ENCODE data around the gene CATSPERB.

CATSPERB gene

DNA sequence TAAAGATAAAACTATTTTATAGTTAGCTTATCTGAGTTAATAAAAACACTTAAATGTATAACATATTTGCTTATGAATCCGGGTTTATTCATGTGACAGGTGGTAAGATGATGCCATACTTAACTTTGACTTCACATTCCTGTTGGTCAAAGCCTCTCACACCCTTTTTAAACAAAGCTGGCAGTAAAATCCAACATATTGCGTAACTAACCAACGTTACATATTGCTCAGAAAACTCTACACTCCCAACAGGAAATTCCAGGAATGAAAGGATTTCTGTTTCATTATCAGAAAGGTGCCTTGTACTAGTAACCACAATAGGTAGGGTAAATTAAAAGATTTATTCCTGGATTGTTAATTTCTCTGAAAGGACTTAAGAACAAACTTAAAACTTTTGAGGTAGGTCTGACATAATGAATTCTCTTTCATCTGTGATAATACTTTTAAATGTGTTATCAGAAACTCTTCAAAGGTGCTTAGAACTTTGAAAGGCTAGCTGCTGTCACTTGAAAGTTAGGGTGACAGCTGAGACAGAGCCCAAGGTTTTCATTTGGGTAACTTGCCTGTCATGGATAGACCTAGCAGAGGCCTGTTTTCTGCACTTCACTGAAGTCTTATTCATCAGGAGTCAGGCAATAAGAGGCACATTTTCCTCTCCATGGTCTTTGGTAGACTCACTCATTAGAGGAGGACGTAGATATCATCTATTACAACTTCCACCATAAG, 23.8 kb upstream of the CATSPERB start:
- no peak overlapping the region for H3K4me3 ChIP-seq (ENCODE audit: low read length)
- TF ChIP-seq, protein P1, sequence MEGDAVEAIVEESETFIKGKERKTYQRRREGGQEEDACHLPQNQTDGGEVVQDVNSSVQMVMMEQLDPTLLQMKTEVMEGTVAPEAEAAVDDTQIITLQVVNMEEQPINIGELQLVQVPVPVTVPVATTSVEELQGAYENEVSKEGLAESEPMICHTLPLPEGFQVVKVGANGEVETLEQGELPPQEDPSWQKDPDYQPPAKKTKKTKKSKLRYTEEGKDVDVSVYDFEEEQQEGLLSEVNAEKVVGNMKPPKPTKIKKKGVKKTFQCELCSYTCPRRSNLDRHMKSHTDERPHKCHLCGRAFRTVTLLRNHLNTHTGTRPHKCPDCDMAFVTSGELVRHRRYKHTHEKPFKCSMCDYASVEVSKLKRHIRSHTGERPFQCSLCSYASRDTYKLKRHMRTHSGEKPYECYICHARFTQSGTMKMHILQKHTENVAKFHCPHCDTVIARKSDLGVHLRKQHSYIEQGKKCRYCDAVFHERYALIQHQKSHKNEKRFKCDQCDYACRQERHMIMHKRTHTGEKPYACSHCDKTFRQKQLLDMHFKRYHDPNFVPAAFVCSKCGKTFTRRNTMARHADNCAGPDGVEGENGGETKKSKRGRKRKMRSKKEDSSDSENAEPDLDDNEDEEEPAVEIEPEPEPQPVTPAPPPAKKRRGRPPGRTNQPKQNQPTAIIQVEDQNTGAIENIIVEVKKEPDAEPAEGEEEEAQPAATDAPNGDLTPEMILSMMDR (conservative IDR thresholded peaks at IDR 0.05; ENCODE audit: low read depth, low read length), result no peak
- DNase-seq (ENCODE audit: low read depth), result peak; percentile 84

GRCh38 chr14:91754819-91755218, 22.9 kb upstream of the CATSPERB start:
- TF ChIP-seq, protein P1 (conservative IDR thresholded peaks at IDR 0.05; ENCODE audit: low read depth, low read length), result no peak
- H3K4me3 ChIP-seq (ENCODE audit: low read length), result no peak overlapping the region
- DNase-seq (ENCODE audit: low read depth), result peak; percentile 85

DNA sequence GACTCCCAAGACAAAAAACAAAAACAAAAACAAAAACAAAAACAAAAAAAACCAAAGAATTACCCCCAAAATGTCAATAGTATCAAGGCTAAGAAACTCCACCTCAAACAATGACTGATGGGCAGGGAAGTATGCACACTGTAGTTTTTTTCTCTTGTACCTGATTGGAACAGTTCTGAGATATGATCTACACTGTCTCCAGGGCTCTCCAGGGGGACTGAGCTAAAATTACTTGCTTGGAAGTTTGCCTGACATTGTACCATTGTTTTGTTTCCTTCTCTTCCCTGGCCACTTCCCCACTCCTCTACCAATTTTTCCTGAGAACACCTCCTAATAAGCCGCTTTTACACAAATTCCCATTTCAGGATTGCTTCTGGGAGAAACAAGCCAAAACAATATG, 22.3 kb upstream of the CATSPERB start:
- no peak for DNase-seq (ENCODE audit: low read depth)
- TF ChIP-seq, protein P1 (conservative IDR thresholded peaks at IDR 0.05; ENCODE audit: low read depth, low read length), result no peak
- no peak overlapping the region for H3K4me3 ChIP-seq (ENCODE audit: low read length)

GRCh38 chr14:91753501-91754128, 21.7 kb upstream of the CATSPERB start:
- TF ChIP-seq, protein P1 (conservative IDR thresholded peaks at IDR 0.05; ENCODE audit: low read depth, low read length), result no peak
- DNase-seq (ENCODE audit: low read depth), result peak; percentile 82
- H3K4me3 ChIP-seq (ENCODE audit: low read length), result no peak overlapping the region

GRCh38 chr14:91752961-91753360, 21.1 kb upstream of the CATSPERB start:
- peak; percentile 55 for DNase-seq (ENCODE audit: low read depth)
- TF ChIP-seq, protein P1 (conservative IDR thresholded peaks at IDR 0.05; ENCODE audit: low read depth, low read length), result no peak
- no peak overlapping the region for H3K4me3 ChIP-seq (ENCODE audit: low read length)

GRCh38 chr14:91751719-91752118, 19.8 kb upstream of the CATSPERB start:
- no peak for DNase-seq (ENCODE audit: low read depth)
- H3K4me3 ChIP-seq (ENCODE audit: low read length), result no peak overlapping the region
- TF ChIP-seq, protein P1 (conservative IDR thresholded peaks at IDR 0.05; ENCODE audit: low read depth, low read length), result no peak
